ENCODE measurements around the gene FKBP6. TPM values are rescaled to one million over a fixed set of nuclear protein-coding genes. Genes with fewer than 3 reads are reported as not detected.

The FKBP6 gene
- total and polyA plus RNA-seq, 2 donors (not counting 1 experiment from before 2014, with no cell fraction given), result not detected

- H3K27ac ChIP-seq (ENCODE audit: insufficient read depth, low read length), result no peak overlapping the region
- H3K4me3 ChIP-seq (replicated peaks in 1 of 4; ENCODE audit: control extremely low read depth in 1 of 4, insufficient read depth in 1 of 4, low read depth in 3 of 4, low read length in 4 of 4), result no peak overlapping the region
- peaks cover 4% of the 10 kb centered on the region for H3K27me3 ChIP-seq (ENCODE audit: control insufficient read depth, insufficient read depth, low read length)
- H4K20me1 ChIP-seq (ENCODE audit: control insufficient read depth, extremely low read depth, insufficient read depth, low read length), result no peaks in the 10 kb centered on the region
- TF ChIP-seq EZH2 (IDR thresholded peaks at IDR 0.05; ENCODE audit: low read length, missing control alignments) (no peak), CTCF (conservative IDR thresholded peaks at IDR 0.05 in 1 of 2, IDR thresholded peaks at IDR 0.05 in 1 of 2; ENCODE audit: low read depth in 1 of 2, low read length in 2 of 2) (no peak)
- DNase-seq (ENCODE audit: low read depth in 2 of 2), result no peak
- H3K9ac ChIP-seq (ENCODE audit: insufficient read depth, low read length), result no peak overlapping the region
- H3K36me3 ChIP-seq (ENCODE audit: control insufficient read depth, insufficient read depth, low read length), result no peaks in the 10 kb centered on the region
- no peak overlapping the region for H3K4me2 ChIP-seq (ENCODE audit: extremely low read depth, insufficient read depth, low read length)
- no peaks in the 10 kb centered on the region for H3K79me2 ChIP-seq (ENCODE audit: control insufficient read depth, insufficient read depth, low read length)
- no peaks in the 10 kb centered on the region for H3K9me3 ChIP-seq (ENCODE audit: control insufficient read depth, insufficient read depth, low read depth, low read length)
- no peak overlapping the region for H2AFZ ChIP-seq (ENCODE audit: low read length)
- no peaks in the 10 kb centered on the region for H3K4me1 ChIP-seq (ENCODE audit: control insufficient read depth, extremely low read depth, insufficient read depth, low read length)
Measured at GRCh38 chr7:73366990-73367389, 39.0 kb downstream of the FKBP6 start.

- Histone ChIP-seq H3K36me3 (ENCODE audit: control insufficient read depth, insufficient read depth, low read length) (no peaks in the 10 kb centered on the region), H3K4me1 (ENCODE audit: control insufficient read depth, extremely low read depth, insufficient read depth, low read length) (no peaks in the 10 kb centered on the region), H3K79me2 (ENCODE audit: control insufficient read depth, insufficient read depth, low read length) (no peaks in the 10 kb centered on the region), H3K9ac (ENCODE audit: insufficient read depth, low read length) (no peak overlapping the region), H3K4me3 (replicated peaks in 1 of 4; ENCODE audit: control extremely low read depth in 1 of 4, insufficient read depth in 1 of 4, low read depth in 3 of 4, low read length in 4 of 4) (no peak overlapping the region), H4K20me1 (ENCODE audit: control insufficient read depth, extremely low read depth, insufficient read depth, low read length) (no peaks in the 10 kb centered on the region), H2AFZ (ENCODE audit: low read length) (no peak overlapping the region), H3K4me2 (ENCODE audit: extremely low read depth, insufficient read depth, low read length) (no peak overlapping the region), H3K9me3 (ENCODE audit: control insufficient read depth, insufficient read depth, low read depth, low read length) (no peaks in the 10 kb centered on the region), H3K27me3 (ENCODE audit: control insufficient read depth, insufficient read depth, low read length) (peaks cover 4% of the 10 kb centered on the region), H3K27ac (ENCODE audit: insufficient read depth, low read length) (no peak overlapping the region)
- TF ChIP-seq CTCF (conservative IDR thresholded peaks at IDR 0.05 in 1 of 2, IDR thresholded peaks at IDR 0.05 in 1 of 2; ENCODE audit: low read depth in 1 of 2, low read length in 2 of 2) (no peak), EZH2 (IDR thresholded peaks at IDR 0.05; ENCODE audit: low read length, missing control alignments) (no peak)
- DNase-seq (ENCODE audit: low read depth in 2 of 2), result no peak
Measured at GRCh38 chr7:73369009-73369408, 41.0 kb downstream of the FKBP6 start.

- Histone ChIP-seq H3K9ac (ENCODE audit: insufficient read depth, low read length) (no peak overlapping the region), H3K4me1 (ENCODE audit: control insufficient read depth, extremely low read depth, insufficient read depth, low read length) (no peaks in the 10 kb centered on the region), H3K79me2 (ENCODE audit: control insufficient read depth, insufficient read depth, low read length) (no peaks in the 10 kb centered on the region), H2AFZ (ENCODE audit: low read length) (no peak overlapping the region), H3K36me3 (ENCODE audit: control insufficient read depth, insufficient read depth, low read length) (no peaks in the 10 kb centered on the region), H4K20me1 (ENCODE audit: control insufficient read depth, extremely low read depth, insufficient read depth, low read length) (no peaks in the 10 kb centered on the region), H3K4me2 (ENCODE audit: extremely low read depth, insufficient read depth, low read length) (no peak overlapping the region), H3K9me3 (ENCODE audit: control insufficient read depth, insufficient read depth, low read depth, low read length) (no peaks in the 10 kb centered on the region), H3K27me3 (ENCODE audit: control insufficient read depth, insufficient read depth, low read length) (no peaks in the 10 kb centered on the region), H3K4me3 (replicated peaks in 1 of 4; ENCODE audit: control extremely low read depth in 1 of 4, insufficient read depth in 1 of 4, low read depth in 3 of 4, low read length in 4 of 4) (no peak overlapping the region), H3K27ac (ENCODE audit: insufficient read depth, low read length) (no peak overlapping the region)
- TF ChIP-seq EZH2 (IDR thresholded peaks at IDR 0.05; ENCODE audit: low read length, missing control alignments) (no peak), CTCF (conservative IDR thresholded peaks at IDR 0.05 in 1 of 2, IDR thresholded peaks at IDR 0.05 in 1 of 2; ENCODE audit: low read depth in 1 of 2, low read length in 2 of 2) (no peak)
- no peak for DNase-seq (ENCODE audit: low read depth in 2 of 2)
Measured at GRCh38 chr7:73369622-73370021, 41.7 kb downstream of the FKBP6 start.
